ENCODE measurements around the gene MYO10. TPM values are rescaled to one million over a fixed set of nuclear protein-coding genes. Genes with fewer than 3 reads are reported as not detected.

Gene MYO10
- total and polyA plus RNA-seq, 2 experiments from 2014 or later, result 8.2 to 9.3 TPM

GRCh38 chr5:16666130-16666882 lies 269.8 kb downstream of the MYO10 start:
- no peak for DNase-seq (ENCODE audit: low read depth in 1 of 2, low spot score in 1 of 2)
- no peaks in the 10 kb centered on the region for H3K27me3 ChIP-seq
- TF ChIP-seq, protein P1, sequence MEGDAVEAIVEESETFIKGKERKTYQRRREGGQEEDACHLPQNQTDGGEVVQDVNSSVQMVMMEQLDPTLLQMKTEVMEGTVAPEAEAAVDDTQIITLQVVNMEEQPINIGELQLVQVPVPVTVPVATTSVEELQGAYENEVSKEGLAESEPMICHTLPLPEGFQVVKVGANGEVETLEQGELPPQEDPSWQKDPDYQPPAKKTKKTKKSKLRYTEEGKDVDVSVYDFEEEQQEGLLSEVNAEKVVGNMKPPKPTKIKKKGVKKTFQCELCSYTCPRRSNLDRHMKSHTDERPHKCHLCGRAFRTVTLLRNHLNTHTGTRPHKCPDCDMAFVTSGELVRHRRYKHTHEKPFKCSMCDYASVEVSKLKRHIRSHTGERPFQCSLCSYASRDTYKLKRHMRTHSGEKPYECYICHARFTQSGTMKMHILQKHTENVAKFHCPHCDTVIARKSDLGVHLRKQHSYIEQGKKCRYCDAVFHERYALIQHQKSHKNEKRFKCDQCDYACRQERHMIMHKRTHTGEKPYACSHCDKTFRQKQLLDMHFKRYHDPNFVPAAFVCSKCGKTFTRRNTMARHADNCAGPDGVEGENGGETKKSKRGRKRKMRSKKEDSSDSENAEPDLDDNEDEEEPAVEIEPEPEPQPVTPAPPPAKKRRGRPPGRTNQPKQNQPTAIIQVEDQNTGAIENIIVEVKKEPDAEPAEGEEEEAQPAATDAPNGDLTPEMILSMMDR (IDR thresholded peaks at IDR 0.05; ENCODE audit: low read depth, low read length), result no peak
- H3K4me1 ChIP-seq (ENCODE audit: low read depth), result no peaks in the 10 kb centered on the region
- H3K9me3 ChIP-seq (ENCODE audit: low read depth), result no peaks in the 10 kb centered on the region
- no peak overlapping the region for H3K4me3 ChIP-seq
- no peak overlapping the region for H3K27ac ChIP-seq
- peaks cover 8% of the 10 kb centered on the region for H3K36me3 ChIP-seq

DNA sequence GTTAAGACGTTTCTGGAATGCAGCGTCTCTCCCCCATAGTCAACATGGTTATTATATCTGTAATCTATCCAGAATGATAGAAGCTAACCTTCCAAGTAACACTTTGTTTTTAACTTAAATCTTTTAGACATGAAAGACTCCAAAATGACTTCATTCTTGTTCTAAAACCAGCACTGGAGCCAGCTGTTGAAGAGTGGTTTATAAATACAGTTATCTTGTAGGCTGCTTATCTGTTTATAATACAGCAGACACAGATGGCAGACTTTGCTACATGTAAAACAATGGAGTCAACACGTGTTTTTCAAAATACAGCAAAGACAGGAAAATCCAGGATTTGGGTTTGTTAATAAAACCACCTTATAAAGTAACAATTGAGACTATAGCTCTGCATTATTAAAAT lies 270.5 kb downstream of the MYO10 start:
- DNase-seq (ENCODE audit: low read depth in 1 of 2, low spot score in 1 of 2), result peak in 1 of 2 donors; percentile 25
- Histone ChIP-seq H3K36me3 (peaks cover 7% of the 10 kb centered on the region), H3K4me1 (ENCODE audit: low read depth) (no peaks in the 10 kb centered on the region), H3K4me3 (no peak overlapping the region), H3K27me3 (no peaks in the 10 kb centered on the region), H3K27ac (no peak overlapping the region), H3K9me3 (ENCODE audit: low read depth) (no peaks in the 10 kb centered on the region)
- TF ChIP-seq, protein P1 (IDR thresholded peaks at IDR 0.05; ENCODE audit: low read depth, low read length), result no peak

DNA sequence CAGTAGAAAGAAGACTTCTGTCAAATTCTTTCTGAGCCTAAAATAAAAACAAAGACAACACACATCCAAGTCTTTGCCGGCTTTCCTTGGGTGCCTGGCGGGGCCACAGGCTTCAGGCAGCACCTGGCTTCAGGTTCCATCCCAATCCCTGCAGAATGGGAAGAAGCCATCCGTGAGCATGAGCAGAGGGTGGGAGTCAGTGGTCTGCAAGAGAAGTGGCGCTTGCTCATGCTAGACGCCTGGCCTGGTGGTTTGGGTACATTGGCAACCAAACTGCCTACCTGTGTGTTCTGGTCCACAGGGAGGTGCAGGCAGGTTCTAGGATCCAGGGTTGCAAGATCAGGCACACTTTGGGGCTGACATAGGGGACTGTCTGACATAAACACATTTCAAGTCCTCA lies 271.7 kb downstream of the MYO10 start:
- peaks cover 9% of the 10 kb centered on the region for H3K4me1 ChIP-seq (ENCODE audit: low read depth)
- no peak overlapping the region for H3K27ac ChIP-seq
- no peak overlapping the region for H3K4me3 ChIP-seq
- H3K36me3 ChIP-seq, result peaks cover 4% of the 10 kb centered on the region
- TF ChIP-seq, protein P1 (IDR thresholded peaks at IDR 0.05; ENCODE audit: low read depth, low read length), result no peak
- no peak for DNase-seq (ENCODE audit: low read depth in 1 of 2, low spot score in 1 of 2)
- H3K9me3 ChIP-seq (ENCODE audit: low read depth), result no peaks in the 10 kb centered on the region
- H3K27me3 ChIP-seq, result no peaks in the 10 kb centered on the region

DNA sequence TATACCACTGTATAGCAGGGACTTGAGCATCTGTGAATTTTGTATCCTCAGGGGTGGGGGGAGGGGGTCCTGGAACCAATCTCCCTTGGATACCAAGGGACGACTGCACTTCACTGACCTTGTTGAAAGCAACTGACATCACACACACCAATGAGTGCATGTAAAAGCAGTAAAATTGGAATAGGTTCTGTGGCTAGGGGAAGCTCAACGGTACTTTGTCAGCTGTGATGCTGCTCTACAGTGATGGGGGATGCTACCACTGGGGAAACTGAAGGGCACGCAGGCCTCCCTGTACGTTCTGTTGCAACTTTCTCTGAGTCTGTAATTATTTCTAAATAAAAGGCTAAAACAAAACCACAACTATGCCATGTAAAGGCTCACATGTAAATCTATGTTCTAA lies 272.2 kb downstream of the MYO10 start:
- TF ChIP-seq, protein P1 (IDR thresholded peaks at IDR 0.05; ENCODE audit: low read depth, low read length), result no peak
- H3K27ac ChIP-seq, result no peak overlapping the region

GRCh38 chr5:16661713-16662112 lies 274.4 kb downstream of the MYO10 start:
- TF ChIP-seq, protein P1 (IDR thresholded peaks at IDR 0.05; ENCODE audit: low read depth, low read length), result no peak
- H3K36me3 ChIP-seq, result no peaks in the 10 kb centered on the region
- no peaks in the 10 kb centered on the region for H3K9me3 ChIP-seq (ENCODE audit: low read depth)
- H3K27me3 ChIP-seq, result no peaks in the 10 kb centered on the region
- DNase-seq (ENCODE audit: low read depth in 1 of 2, low spot score in 1 of 2), result no peak
- no peak overlapping the region for H3K4me3 ChIP-seq
- no peak overlapping the region for H3K27ac ChIP-seq
- H3K4me1 ChIP-seq (ENCODE audit: low read depth), result peaks cover 10% of the 10 kb centered on the region

More for the DNA sequence above, 272.2 kb downstream of the MYO10 start:
- H3K27me3 ChIP-seq, result no peaks in the 10 kb centered on the region
- no peaks in the 10 kb centered on the region for H3K9me3 ChIP-seq (ENCODE audit: low read depth)
- DNase-seq (ENCODE audit: low read depth in 1 of 2, low spot score in 1 of 2), result peak in 1 of 2 donors; percentile 12
- H3K36me3 ChIP-seq, result peaks cover 4% of the 10 kb centered on the region
- H3K4me3 ChIP-seq, result no peak overlapping the region
- H3K4me1 ChIP-seq (ENCODE audit: low read depth), result peaks cover 10% of the 10 kb centered on the region

All from cardiac muscle cell (in vitro differentiated cells and primary cell).